GM21786 (cell line): ENCODE data around the gene TUBGCP3.
"Not testable (repeated sequence)": the region's sequence is repeated elsewhere in the genome, so short reads cannot be mapped to it uniquely, and the experiment has no call there.

Source experiments
- ATAC-seq: cut with Tn5 transposase; IDR thresholded peaks from one replicate; pipeline ENCODE4 v1.9.1; 2021; ENCODE audit not compliant: unreplicated experiment

The TUBGCP3 gene

DNA sequence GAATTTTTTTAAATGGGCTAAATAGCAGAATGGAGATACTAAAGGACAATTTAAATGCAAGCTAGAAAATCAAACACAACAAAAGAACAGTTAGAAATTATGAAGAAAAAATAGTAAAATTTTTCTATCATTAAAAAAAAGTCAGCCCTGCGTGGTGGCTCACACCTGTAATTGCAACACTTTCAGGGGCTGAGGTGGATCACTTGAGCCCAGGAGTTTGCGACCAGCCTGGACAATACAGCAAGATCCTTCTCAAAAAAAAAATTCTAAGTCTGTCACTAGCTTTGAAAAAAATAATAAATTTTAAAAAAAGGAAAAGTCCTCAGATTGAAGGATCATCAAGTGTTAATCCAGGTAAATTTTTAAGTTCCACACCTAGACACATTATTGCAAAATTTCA, 7.7 kb downstream of the TUBGCP3 start:
- no peak for ATAC-seq

DNA sequence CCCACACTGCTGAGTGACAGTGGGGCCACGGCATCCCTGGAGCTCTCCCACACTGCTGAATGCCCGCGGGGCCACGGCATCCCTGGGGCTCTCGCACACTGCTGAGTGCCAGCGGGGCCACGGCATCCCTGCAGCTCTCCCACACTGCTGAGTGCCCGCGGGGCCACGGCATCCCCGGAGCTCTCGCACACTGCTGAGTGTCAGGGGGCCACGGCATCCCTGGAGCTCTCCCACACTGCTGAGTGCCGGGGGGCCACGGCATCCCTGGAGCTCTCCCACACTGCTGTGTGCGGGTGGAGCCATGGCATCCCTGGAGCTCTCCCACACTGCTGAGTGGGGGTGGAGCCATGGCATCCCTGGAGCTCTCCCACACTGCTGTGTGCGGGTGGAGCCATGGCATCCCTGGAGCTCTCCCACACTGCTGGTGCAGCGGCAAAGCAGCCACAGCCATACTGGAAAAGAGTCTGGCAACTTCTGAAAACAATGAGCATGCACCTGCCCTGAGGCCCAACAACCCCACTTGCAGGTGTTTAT, 8.6 kb downstream of the TUBGCP3 start:
- ATAC-seq: no peak

DNA sequence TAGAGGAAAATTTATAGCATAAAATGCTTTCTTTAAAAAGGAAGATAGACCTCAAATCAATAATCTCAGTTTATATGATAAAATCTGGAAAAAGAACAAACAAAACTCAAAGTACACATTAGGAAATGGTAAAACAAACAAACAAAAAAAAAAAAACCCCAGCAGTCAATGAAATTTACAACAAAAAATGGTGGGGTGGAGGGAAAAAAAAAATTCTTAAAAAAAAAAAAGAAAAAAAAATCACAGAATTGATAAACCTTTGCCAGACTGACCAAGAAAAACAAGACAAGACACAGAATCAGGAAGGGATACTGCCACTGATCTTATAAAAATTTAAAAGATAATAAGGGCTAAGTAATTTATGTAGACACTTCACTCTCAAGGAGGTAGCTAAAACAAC, 11.2 kb downstream of the TUBGCP3 start:
- ATAC-seq: no peak

DNA sequence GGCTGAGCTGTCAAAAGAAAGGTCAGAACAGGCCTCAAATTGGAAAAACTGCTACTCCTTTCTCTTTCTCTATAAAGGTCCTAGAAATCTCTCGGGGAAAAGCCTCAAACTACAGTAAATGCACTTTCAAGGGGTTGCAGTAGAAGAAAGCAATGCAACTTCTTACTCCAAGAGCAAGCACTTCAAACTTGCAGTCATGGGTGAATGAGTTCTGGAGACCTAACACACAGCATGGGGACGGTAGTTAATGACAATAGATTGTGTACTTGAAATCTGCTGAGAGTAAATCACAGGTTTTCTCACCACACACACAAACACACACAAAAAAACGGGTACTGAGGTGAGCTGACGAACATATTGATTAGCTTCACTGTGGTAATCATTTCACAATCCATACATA, 11.8 kb downstream of the TUBGCP3 start:
- no peak for ATAC-seq

DNA sequence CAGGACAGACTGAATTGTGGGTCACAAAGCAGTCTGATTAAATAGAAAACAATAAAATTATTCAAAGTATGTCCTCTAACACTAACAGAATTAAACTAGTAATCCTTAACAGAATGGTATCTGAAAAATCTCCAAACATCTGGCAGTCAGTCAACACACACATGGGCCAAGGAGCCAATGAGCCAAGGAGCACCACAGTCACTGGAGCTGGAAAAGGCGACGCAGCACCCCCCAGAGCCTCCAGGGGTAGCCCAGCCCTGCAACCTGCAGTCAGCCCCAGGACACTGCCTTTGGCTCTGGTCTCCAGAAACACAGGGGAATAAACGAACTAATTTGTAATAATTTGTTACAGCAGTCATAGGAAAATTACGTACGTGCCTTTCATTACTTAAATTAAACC, 12.3 kb downstream of the TUBGCP3 start:
- no peak for ATAC-seq

DNA sequence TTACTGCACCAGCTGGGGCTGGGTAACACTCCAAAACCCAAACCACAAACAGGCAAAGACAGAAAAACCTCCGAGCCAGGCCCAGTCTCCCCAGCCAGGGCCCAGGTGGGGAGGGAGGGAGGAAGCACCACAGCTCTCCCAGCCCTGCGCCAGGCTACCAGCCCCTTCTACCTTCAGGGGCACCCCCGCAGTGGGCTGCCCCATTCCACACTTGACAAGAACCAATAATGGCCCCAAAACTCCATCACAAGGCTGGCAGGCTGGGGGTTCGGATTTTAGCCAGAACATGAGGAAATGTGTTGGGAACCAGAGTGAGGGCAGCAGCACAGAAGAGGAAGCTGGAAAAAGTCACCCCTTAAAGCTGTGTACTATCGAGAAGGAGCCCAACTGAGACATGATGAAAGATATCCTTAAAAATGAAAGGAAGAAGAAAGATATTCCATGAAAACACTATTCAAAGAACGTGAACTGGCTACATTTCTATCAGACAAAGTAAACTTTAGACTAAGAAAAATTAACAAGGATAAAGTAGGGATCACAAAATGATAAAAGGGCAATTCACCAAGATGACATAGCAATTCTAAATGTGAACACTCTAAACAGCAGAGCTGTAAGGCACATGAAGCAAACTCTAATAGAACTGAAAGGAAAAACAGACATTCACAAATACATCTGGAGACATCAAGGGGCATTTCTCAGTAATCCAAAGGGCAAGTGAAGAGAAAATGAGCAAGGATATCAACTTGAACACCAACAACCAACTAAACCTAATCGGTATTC, 12.9 kb downstream of the TUBGCP3 start:
- ATAC-seq: no peak

DNA sequence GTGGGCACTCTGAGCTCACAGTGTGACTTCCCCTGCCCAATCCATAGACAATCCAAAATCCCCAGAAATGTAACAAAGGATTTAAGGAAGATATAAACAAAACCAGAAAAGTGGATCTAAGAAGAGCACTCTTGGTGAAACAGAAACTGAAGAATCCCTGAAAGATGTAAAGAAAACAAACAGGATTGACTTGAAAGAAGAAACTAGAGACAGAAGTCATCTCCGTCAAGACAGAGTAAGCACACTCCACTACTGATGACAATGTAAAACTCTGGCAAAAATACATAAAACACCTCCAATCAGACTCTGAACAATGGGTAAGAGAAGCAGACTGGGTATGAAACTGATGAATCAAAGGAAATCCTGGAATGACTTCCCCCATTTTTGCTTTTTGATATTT, 13.5 kb downstream of the TUBGCP3 start:
- no peak for ATAC-seq

DNA sequence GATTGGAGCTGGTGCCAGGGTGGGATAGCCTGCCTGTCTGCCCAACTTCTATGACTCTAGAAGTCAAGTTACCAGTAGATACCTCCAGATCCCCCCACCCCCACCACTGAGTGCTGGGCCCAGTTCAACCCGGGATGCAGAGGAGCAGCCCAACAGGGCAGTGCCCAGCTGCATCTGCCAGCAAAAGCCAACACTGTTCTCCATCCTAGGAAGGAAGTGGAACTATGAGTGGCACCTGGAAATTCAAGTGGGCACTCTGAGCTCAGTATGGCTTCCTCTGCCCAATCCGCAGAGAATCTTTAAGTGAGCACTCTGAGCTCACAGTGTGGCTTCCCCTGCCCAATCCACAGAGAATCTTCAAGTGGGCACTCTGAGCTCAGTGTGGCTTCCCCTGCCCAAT, 14.2 kb downstream of the TUBGCP3 start:
- ATAC-seq: no peak

DNA sequence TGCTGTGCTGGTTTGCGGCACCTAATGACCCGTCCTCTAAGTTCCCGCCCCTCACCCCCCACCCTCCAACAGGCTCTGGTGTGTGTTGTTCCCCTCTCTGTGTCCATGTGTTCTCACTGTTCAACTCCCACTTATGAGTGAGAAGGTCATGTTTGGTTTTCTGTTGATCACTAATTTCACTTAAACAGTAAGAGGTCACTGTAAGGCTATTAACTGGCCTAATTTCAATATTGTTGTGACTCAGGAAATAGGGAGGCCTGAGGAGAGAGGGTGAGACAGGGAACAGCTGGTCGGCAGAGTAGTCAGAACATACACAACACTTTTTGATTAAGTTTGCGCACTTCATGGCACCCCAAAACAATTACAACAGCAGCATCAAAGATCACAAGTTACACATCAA, 15.6 kb downstream of the TUBGCP3 start:
- ATAC-seq: no peak

DNA sequence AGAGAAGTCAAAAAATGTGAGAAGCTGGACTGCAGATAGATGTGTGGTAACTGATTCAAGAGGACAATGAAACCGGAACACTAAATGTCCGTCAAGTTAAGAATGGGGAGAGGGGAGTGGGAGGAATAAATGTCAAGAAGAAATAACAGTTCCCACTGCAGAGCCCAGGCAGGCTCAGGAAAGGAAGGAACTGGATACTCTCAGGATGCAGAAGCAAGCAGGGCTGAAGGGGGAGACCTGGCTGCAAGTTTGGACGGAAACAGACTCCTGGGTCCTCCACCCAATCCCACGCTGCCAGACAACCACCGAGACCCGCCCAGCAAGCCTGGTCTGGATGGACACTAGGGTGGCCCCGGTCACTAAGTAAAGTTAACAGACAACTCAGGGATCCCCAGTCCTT, 18.1 kb downstream of the TUBGCP3 start:
- ATAC-seq: no peak

DNA sequence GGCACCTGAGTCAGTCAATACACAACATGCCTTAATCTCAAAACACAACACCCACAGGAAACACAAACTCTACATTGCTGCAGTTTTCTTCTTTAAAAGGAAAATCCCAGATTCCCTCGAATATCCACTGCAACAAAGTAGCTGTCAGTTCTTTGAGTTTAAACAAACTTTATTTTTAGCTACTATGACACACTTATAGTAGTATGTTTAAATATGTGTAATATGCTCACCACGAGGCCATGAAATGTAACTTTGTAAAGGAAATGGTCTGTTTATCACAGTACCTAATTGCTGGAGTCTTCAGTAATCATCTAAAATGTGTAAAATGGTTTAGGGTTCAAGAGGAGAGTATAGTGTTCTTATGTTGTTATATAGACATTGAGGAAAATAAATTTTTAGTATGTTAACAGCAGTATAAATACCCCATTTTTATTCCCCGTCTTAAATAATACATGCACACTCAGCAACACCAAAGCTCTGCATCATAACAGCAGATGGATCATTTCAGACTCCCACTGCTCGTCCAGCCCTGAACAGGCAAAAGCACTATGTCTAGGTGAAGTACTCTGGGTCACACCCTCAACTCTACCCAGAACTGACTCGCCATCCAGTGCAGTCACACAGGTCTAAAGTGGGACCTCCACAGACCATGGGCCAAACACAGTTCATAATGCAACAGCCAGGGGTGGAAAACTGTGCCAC, 20.6 kb downstream of the TUBGCP3 start:
- no peak for ATAC-seq

DNA sequence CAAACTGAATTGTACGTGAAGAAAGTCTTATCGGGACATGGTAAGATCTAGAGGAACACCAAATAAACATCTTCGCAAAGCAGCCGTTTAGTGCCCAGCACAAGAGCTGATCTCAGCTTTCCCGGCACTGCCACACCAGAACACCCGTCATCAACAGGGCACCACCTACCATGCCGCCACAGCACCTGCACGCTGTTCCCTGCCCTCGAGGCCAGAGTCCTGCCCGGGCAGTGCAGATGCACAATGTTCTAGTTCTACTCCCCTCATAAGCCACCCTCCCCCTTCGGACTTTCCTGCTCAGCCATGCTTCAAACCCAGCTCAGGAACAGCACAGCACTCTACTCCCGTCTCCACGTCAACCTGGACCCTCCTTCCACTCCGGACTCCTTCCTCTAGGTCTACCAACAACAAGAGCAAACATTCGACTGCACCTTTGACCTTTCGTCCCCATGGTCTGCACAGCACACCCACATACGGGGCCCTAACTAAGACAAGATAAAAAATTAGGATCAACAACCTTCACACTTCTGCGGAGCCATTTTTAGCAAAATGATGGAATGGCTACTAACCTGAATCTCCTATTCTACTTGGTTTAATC, 25.1 kb downstream of the TUBGCP3 start:
- ATAC-seq: no peak

DNA sequence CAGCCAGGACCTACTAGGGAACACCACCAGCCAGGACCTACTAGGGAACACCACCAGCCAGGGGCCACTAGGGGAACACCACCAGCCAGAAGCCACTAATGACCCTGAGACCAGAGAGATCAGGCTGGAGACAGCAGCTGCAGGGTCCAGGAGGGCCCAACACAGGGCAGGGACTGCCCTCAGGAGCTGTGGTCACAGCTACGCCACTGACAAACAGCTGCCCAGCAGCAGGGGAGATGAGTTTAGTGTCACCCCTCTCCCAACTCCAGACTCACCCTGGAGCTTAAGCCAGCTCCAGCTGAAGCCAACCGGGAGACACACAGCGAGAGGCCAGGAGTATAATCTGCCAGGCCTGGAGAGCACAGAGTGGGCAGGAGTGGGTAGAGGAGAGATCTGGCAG, 25.7 kb downstream of the TUBGCP3 start:
- ATAC-seq: no peak

DNA sequence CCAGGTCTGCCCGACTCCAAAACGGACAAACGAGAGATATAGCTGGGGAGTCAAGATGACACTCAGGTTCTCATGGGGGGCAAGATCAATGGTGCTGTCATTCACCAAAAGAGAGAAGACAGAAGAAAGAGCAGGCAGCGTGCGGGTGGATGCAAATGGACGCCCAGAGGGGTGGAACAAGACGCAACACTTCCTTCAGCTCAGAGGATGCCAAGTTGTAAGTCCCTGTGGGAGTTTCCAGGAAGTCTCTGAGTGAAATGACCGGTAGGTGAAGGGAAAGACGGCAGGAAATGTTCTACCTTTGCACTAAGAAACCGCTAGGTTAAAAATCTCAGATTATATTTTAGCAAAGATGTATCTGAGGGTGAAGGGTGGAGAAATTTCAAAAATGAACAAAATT, 26.5 kb downstream of the TUBGCP3 start:
- ATAC-seq: no peak

DNA sequence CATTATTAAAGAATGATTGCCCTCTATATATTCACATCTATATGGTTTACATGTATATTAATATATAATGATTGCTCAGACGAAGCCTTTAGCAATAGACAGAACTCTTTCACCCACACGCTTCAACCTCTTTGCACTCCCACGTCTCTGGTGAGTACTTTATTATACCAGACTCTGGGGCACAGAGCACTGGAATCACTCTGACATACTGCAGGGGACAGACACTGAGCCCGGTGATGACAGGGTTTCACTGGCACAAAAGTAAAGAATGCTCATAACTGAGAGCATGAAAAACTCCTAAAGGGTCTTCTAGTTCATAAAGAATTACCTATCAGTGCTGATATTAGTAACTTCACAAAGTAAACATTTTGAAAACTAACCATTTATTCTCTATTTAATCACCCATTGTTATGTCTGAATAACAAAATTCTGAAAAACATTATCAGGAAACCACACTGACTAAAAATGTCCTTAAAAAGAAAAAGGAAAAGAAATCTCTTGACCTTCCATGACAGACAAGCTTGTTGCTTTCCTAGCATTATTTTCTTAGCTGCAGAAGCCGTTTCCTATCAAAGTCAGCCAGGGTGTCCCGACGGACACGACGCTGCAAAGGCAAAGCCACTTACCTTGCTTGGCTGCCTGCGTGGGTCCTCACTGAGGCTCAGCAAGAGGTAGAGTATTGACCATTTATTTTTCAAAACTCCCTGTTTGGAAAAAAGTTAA, 29.1 kb downstream of the TUBGCP3 start:
- no peak for ATAC-seq

DNA sequence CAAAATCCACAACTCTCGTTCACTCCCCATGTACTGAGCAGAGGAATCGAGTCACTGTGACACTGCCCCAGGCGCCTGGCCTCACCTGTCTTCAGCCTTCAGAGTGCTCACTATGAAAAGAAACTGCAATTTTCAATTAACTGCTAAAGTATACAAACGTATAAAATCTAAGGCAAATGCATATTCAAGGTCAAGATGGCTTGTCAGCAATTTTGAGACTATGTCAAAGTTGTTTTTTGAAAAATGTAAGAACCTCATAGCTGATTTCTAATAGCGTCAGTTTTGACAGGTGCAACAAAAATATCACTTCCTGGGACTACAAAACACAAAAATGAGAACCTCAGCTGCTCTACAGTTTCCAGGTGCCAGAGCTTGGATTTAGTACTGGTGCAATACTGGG, 31.4 kb downstream of the TUBGCP3 start:
- ATAC-seq: no peak

DNA sequence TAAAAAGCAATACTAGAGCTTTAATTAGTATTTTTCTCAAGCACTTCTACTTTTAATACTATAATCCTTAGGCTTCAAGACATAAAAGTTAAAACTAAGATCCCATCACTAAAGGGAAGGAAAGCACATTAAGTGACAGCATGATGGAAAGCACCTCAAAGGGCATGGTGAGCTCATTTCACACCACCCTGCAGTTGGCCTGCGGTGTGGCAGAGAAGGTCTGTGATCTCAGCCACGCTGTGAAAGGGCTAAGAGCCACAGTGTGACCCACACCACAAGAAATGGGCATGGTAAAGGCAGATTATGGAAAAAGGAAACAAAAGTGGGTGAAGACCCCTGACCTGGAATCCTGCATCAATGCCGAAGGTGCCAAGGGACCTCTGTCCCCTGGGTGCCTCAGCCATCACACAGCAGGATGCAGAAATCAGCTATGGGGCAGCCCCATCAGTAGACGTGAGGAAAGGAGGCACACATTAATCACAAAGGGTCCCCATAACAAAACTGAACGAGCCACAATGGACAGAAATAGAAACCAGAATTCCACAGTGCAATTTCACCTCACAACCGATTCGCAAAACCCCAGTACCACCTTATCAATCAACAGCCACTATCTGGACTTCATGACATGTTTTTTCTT, 33.6 kb downstream of the TUBGCP3 start:
- ATAC-seq: no peak

DNA sequence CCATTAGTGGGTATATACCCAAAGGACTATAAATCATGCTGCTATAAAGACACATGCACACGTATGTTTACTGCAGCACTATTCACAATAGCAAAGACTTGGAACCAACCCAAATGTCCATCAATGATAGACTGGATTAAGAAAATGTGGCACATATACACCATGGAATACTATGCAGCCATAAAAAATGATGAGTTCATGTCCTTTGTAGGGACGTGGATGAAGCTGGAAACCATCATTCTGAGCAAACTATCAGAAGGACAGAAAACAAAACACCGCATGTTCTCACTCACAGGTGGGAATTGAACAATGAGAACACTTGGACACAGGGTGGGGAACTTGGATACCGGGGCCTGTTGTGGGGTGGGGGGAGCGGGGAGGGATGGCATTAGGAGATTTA, 39.0 kb downstream of the TUBGCP3 start:
- ATAC-seq: not testable (repeated sequence)

DNA sequence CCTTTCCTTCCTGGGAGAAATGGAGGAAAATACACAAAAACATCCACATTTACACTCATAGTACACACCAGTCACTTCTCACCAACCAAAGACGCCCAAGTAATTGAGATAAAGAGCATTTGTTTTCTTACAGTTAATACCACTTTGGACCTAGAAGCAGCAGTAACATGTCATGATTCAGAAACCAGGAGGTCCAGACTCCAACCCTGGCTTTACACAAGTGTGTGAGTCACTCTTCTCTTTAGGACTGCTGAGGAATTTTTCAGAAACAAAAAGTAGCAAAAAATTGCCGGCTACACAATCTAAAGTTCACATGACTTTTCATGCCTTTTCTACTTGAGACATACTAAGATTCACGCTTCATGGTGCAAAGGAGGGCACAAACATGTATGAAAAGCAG, 42.1 kb downstream of the TUBGCP3 start:
- no peak for ATAC-seq

DNA sequence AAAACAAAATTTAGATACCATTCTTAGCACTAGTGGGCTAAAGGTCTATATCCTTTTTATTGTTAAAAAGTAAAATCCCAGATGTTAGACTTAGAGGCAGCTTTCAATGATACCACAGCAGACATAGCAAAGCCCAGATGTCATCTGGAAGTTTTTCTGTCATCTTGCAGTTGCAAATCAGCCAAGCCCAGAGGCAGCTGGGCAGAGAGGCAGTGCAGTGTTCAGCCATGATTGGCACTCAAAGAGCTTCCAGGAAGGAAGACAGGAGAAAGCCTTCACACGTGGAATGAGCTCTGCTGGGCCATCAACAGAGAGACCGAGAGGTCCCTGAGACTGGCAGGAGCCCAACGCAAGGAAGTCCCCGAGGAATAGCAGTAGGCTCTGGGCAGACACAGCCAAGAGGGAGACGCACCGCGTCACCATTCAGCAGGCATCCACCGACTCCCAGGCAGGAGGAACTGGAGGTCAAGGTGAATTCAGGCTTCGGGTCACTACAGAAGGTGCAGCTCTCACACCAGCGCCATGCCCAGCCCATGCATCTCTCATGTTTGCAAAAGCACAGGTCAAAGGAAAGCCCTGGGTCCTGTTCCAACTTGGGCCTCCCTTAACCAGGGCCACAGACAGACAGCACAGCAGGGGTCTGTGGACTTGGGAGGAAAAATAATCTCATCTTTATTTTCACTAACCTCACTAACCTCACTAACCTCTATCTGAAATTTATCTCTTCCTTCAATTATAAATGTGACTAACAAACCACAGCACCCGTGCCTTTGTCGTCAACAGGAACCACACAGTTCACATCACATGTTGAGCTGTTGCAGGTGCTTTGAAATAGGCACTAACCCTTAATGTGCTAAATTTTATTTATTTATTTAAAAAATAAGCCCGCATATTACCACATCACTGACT, 54.9 kb downstream of the TUBGCP3 start:
- ATAC-seq: no peak
